K562 (cell line): Measurements from ENCODE around the gene CCDC3. TPM values are rescaled to one million over a fixed set of nuclear protein-coding genes. Genes with fewer than 3 reads are reported as not detected.

ENCODE experiments used
- ATAC-seq: fragments of 200-7000 bp; cut with Tn5 transposase; 3 replicates; pipeline ENCODE4 v1.9.1; 2020; ENCODE audit warnings: moderate library complexity
- BruUV-seq: library from RNA; stranded (reverse); fragments of 400-500 nt; replicated peaks from 2 replicates; lab custom pipeline; 2021; lab: Mats Ljungman, UMichigan
- CTCF ChIA-PET: fragments of 300-600 bp; formaldehyde crosslinking; extraction: SDS; loops from one replicate; lab custom pipeline; 2021; ENCODE audit warnings: low intra/inter-chr PET ratio; lab: Yijun Ruan, JAX
- POLR2A ChIA-PET: fragments of 300-600, 350-650 bp; sonication (Branson Sonifier 250); formaldehyde crosslinking; extraction: SDS; loops from one replicate; lab custom pipeline; 2021; ENCODE audit warnings: antibody characterized with exemption, inconsistent platforms; lab: Yijun Ruan, JAX
- DNase-seq, 4 experiments: peaks; one replicate each; pipeline versions ENCODE4 v3.0.0 to v3.0.0-alpha.2; 2011 to 2018; ENCODE audit warnings: low spot score in 3 of 4, mixed read lengths in 3 of 4; ENCODE audit errors: extremely low read depth in 1 of 4
- FAIRE-seq: peaks from 2 replicates; lab custom pipeline; 2011; peaks lifted over from hg19 to GRCh38; lab: Jason Lieb, UNC
- H2AFZ ChIP-seq: 2 replicates; pipeline ENCODE4 v1.6.0; 2011; ENCODE audit warnings: low read depth, low read length, control low read depth, inconsistent platforms
- H3K27ac ChIP-seq: fragments of 200-600 bp; 3 replicates; pipeline ENCODE4 v1.8.0; 2011; ENCODE audit warnings: low read depth, mild to moderate bottlenecking, control low read depth, inconsistent platforms, low read length, moderate library complexity, mixed read lengths; ENCODE audit errors: extremely low read depth
- H3K27me3 ChIP-seq, 2 experiments: fragments of 300-600 bp in 1 of 2; 2 replicates in 1 of 2; 3 replicates in 1 of 2; pipeline versions ENCODE4 v1.6.0 to v1.8.0; 2011; ENCODE audit warnings: inconsistent platforms in 2 of 2, low read length in 2 of 2, mild to moderate bottlenecking in 1 of 2, mixed read lengths in 1 of 2, moderate library complexity in 1 of 2; ENCODE audit not compliant: control insufficient read depth in 2 of 2, insufficient read depth in 2 of 2
- H3K36me3 ChIP-seq: fragments of 300-600 bp; 3 replicates; pipeline ENCODE4 v1.8.0; 2011; ENCODE audit warnings: mild to moderate bottlenecking, low read length, inconsistent platforms; ENCODE audit not compliant: control insufficient read depth, insufficient read depth
- H3K4me1 ChIP-seq, 2 experiments: fragments of 200-600 bp in 1 of 2; replicated peaks in 1 of 2; 2 replicates in 1 of 2; 3 replicates in 1 of 2; pipeline versions ENCODE4 v1.5.1 to v1.8.0; 2011; ENCODE audit warnings: inconsistent platforms in 2 of 2, low read length in 2 of 2, mild to moderate bottlenecking in 1 of 2, mixed read lengths in 1 of 2, moderate library complexity in 1 of 2; ENCODE audit not compliant: control insufficient read depth in 2 of 2, insufficient read depth in 2 of 2
- H3K4me2 ChIP-seq: 2 replicates; pipeline ENCODE4 v1.6.1; 2011; ENCODE audit warnings: low read length, control low read depth, inconsistent platforms, mixed read lengths; ENCODE audit not compliant: insufficient read depth
- H3K4me3 ChIP-seq: fragments of 200-600 bp; sonication (generic), shearing (Covaris generic); 2 replicates; pipeline ENCODE4 v1.5.1; 2016; ENCODE audit warnings: control low read depth, inconsistent platforms
- H3K79me2 ChIP-seq: fragments of 200-600 bp; 3 replicates; pipeline ENCODE4 v1.8.0; 2011; ENCODE audit warnings: low read length, inconsistent platforms; ENCODE audit not compliant: control insufficient read depth, insufficient read depth
- H3K9ac ChIP-seq, 2 experiments: 2 replicates each; pipeline versions ENCODE4 v1.6.0 to v1.6.1; 2011; ENCODE audit warnings: low read depth in 2 of 2, low read length in 2 of 2, control low read depth in 1 of 2, inconsistent platforms in 1 of 2, mild to moderate bottlenecking in 1 of 2, mixed read lengths in 1 of 2; ENCODE audit not compliant: insufficient read depth in 1 of 2
- H3K9me1 ChIP-seq: one replicate; pipeline ENCODE4 v1.6.0; 2011; ENCODE audit warnings: inconsistent platforms, mild to moderate bottlenecking, low read length, moderate library complexity; ENCODE audit not compliant: control insufficient read depth, insufficient read depth
- H3K9me3 ChIP-seq: replicated peaks from 2 replicates; pipeline ENCODE4 v1.5.1; 2011; ENCODE audit warnings: low read depth, low read length, inconsistent platforms; ENCODE audit not compliant: control insufficient read depth, insufficient read depth
- H4K20me1 ChIP-seq: replicated peaks from 2 replicates; pipeline ENCODE4 v1.6.1; 2011; ENCODE audit warnings: low read length, inconsistent platforms, mixed read lengths; ENCODE audit not compliant: control insufficient read depth, insufficient read depth
- BRF1 ChIP-seq: IDR thresholded peaks from 3 replicates; pipeline ENCODE4 v1.6.1; 2011; ENCODE audit warnings: borderline replicate concordance, mild to moderate bottlenecking; ENCODE audit not compliant: insufficient read length; ENCODE audit errors: extremely low read depth
- CSDE1 ChIP-seq, 2 experiments: fragments of 450-650 bp; IDR thresholded peaks; 2 replicates each; pipeline ENCODE4 v1.6.1; 2016; ENCODE audit warnings: mild to moderate bottlenecking in 1 of 2
- PML ChIP-seq: IDR thresholded peaks from 2 replicates; pipeline ENCODE4 v1.6.1; 2012; ENCODE audit warnings: low read length, inconsistent platforms
- SLC30A9 ChIP-seq: fragments of 250-450 bp; sonication (Bioruptor Pico); IDR thresholded peaks from 2 replicates; pipeline ENCODE4 v1.8.0; 2022; ENCODE audit warnings: mild to moderate bottlenecking, moderate library complexity
- WGBS: fragments of 100-300 bp; shearing (Covaris generic); methylation state at CpG from one replicate; pipeline ENCODE4 v1.1.6; 2016; ENCODE audit warnings: low coverage, mixed read lengths; ENCODE audit not compliant: insufficient coverage; ENCODE audit errors: missing lambda C conversion rate; 5-methylcytosine and 5-hydroxymethylcytosine counted together
- in situ Hi-C: fragments of 300-500 bp; cut with MboI; formaldehyde crosslinking; loops from 4 replicates; pipeline ENCODE4 v1.15.0; 2018; ENCODE audit warnings: inconsistent platforms, mixed read lengths
- intact Hi-C: fragments of 100-400 bp; cut with micrococcal nuclease; formaldehyde crosslinking; loops from 2 replicates; pipeline ENCODE4 v1.14.2; 2022
- polyA plus RNA-seq, 8 experiments: library from polyadenylated mRNA; depleted of rRNA in 4 of 8; stranded (reverse) in 5 of 8; unstranded in 3 of 8; fragments of >200 nt; fragmentation: Nextera tagmentation in 2 of 8; fragmentation: Illumina TruSeq in 1 of 8; extraction: Ambion mirVana in 2 of 8; extraction: Trizol in 1 of 8; gene quantifications; 2 replicates each; pipeline versions ENCODE4 v1.2.1 to v1.2.3, GENCODE V29; 2011 to 2014; ENCODE audit warnings: inconsistent platforms in 1 of 8, missing spikeins in 1 of 8
- total RNA-seq, 7 experiments: library from RNA; depleted of rRNA in 6 of 7; stranded (reverse); fragments of >200 nt in 6 of 7; fragmentation: Illumina TruSeq in 2 of 7; extraction: Trizol in 2 of 7; gene quantifications; 2 replicates each; pipeline versions ENCODE4 v1.2.1 to v1.2.3, GENCODE V29; 2011 to 2021; ENCODE audit warnings: low replicate concordance in 1 of 7
- TF ChIP-seq, protein P1 (sequence below), 2 experiments: IDR thresholded peaks; 2 replicates each; pipeline ENCODE4 v1.6.1; 2012; ENCODE audit warnings: improper control_type of control experiment in 2 of 2, low read depth in 2 of 2, low read length in 2 of 2, borderline replicate concordance in 1 of 2
- TF ChIP-seq, protein P2 (sequence below): fragments of 450-650 bp; IDR thresholded peaks from one replicate; pipeline ENCODE4 v1.6.1; 2018; ENCODE audit warnings: mild to moderate bottlenecking, moderate library complexity; ENCODE audit not compliant: partially characterized antibody
- TF ChIP-seq, protein P3 (sequence below): fragments of 450-650 bp; formaldehyde crosslinking; IDR thresholded peaks from 2 replicates; pipeline ENCODE4 v1.4.0; 2020; ENCODE audit warnings: mild to moderate bottlenecking

CCDC3 gene
- total and polyA plus RNA-seq, 9 of the 15 experiments (the other 6 are each of a cell fraction or from before 2014, with no cell fraction given), result not detected

DNA sequence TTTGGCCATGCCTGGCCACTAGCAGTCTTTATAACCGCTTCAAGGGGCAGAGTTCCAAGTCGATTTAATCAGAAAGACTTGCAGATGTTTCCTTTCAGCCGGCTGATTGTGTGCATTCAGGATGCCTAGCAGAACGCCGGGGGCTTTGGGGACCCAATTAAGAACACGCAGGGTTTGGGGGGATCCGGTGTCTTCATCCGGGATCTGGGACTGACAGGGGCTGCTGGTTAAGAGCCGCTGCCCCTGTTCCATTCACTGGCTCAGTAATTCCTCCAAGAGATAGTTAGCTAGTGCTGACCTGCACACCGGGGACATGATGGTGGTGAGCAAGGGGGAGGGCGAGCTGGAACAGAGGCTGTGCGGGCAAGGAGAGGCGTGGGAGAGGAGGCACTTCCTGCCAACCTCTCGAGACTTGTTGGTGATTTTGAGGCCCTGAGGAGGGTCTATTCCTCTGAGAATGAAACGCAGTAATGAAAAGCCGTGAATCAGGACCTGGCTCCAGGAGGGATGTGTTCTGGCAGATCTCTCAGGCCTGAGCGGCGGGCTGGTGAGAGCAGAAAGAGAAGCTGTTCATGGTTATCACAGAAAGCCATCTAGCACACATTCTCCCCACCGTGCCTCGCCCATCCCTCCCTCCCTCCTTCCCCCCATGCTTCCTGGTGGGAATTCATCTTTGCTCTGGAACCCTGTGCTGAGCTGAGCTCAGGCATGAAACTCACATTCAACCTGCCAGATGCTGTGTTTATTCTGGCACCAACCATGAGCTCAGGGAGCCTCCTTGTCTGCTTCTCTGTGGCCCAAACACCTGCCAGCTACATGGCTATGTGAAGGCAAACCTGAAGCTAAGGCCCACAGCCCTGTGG lies 152.0 kb downstream of the CCDC3 start:
- no peak overlapping the region for H3K4me3 ChIP-seq
- no peak overlapping the region for H3K9ac ChIP-seq
- no peak overlapping the region for H3K4me2 ChIP-seq
- in situ Hi-C loops (no loop called here), intact Hi-C loops (no loop called here)
- H3K9me3 ChIP-seq, result no peaks in the 10 kb centered on the region
- POLR2A ChIA-PET, result interaction anchor here (1.1 kb wide), 1 partner anchor 175 kb away, joined by 4 read pairs; no protein-coding TSS in a partner anchor
- DNase-seq, result no peak
- H2AFZ ChIP-seq, result no peak overlapping the region
- WGBS, result under 1% methylated on average over 18 of the region's 20 CpGs
- H3K36me3 ChIP-seq, result no peaks in the 10 kb centered on the region
- no peak overlapping the region for H3K27ac ChIP-seq
- no peaks in the 10 kb centered on the region for H3K9me1 ChIP-seq
- TF ChIP-seq PML (no peak), SLC30A9 (CRISPR knock-in tag) (no peak), BRF1 (no peak), CSDE1 (IDR thresholded peaks at IDR 0.05) (no peak)
- TF ChIP-seq, protein P1, sequence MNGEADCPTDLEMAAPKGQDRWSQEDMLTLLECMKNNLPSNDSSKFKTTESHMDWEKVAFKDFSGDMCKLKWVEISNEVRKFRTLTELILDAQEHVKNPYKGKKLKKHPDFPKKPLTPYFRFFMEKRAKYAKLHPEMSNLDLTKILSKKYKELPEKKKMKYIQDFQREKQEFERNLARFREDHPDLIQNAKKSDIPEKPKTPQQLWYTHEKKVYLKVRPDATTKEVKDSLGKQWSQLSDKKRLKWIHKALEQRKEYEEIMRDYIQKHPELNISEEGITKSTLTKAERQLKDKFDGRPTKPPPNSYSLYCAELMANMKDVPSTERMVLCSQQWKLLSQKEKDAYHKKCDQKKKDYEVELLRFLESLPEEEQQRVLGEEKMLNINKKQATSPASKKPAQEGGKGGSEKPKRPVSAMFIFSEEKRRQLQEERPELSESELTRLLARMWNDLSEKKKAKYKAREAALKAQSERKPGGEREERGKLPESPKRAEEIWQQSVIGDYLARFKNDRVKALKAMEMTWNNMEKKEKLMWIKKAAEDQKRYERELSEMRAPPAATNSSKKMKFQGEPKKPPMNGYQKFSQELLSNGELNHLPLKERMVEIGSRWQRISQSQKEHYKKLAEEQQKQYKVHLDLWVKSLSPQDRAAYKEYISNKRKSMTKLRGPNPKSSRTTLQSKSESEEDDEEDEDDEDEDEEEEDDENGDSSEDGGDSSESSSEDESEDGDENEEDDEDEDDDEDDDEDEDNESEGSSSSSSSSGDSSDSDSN (IDR thresholded peaks at IDR 0.05; ENCODE audit: borderline replicate concordance in 1 of 2, low read depth in 2 of 2, low read length in 2 of 2), result no peak
- TF ChIP-seq, protein P2, sequence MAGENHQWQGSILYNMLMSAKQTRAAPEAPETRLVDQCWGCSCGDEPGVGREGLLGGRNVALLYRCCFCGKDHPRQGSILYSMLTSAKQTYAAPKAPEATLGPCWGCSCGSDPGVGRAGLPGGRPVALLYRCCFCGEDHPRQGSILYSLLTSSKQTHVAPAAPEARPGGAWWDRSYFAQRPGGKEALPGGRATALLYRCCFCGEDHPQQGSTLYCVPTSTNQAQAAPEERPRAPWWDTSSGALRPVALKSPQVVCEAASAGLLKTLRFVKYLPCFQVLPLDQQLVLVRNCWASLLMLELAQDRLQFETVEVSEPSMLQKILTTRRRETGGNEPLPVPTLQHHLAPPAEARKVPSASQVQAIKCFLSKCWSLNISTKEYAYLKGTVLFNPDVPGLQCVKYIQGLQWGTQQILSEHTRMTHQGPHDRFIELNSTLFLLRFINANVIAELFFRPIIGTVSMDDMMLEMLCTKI, result no peak
- TF ChIP-seq, protein P3, sequence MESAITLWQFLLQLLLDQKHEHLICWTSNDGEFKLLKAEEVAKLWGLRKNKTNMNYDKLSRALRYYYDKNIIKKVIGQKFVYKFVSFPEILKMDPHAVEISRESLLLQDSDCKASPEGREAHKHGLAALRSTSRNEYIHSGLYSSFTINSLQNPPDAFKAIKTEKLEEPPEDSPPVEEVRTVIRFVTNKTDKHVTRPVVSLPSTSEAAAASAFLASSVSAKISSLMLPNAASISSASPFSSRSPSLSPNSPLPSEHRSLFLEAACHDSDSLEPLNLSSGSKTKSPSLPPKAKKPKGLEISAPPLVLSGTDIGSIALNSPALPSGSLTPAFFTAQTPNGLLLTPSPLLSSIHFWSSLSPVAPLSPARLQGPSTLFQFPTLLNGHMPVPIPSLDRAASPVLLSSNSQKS (CRISPR knock-in tag), result no peak
- no peak for FAIRE-seq
- no peaks in the 10 kb centered on the region for H3K79me2 ChIP-seq
- CTCF ChIA-PET, result no interaction called here
- no peaks in the 10 kb centered on the region for H4K20me1 ChIP-seq
- H3K27me3 ChIP-seq, result peaks cover 5 to 30% of the 10 kb centered on the region in 2 experiments; a peak in 4 of 5 replicates
- no TSS peak for BruUV-seq
- ATAC-seq, result no peak
- H3K4me1 ChIP-seq, result no peaks in the 10 kb centered on the region
